ENCODE data around the gene PCLO. TPM values are rescaled to one million over a fixed set of nuclear protein-coding genes. Genes with fewer than 3 reads are reported as not detected.

The PCLO gene
- total RNA-seq, 1 experiment from 2014 or later, result 3.1 TPM

DNA sequence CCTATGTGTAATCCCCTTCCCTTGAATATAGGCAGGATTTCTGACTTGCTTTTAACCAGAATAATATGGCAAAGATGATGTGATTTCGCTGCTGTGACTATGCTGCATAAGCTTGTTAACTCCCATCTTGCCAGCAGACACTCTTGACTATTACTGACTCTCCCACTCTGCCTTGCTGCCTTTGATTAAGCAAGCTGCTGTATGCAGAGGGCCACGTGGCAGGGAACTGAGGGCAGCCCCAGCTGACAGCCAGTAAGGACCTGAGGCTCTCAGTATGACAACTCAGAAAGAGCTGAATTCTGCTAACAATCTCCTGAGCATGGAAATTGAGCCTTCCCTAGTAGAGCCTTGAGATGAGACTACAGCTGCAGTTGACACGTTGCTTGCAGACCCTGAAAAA lies 439.7 kb downstream of the PCLO start:
- Mint-ChIP-seq H3K27me3 (ENCODE audit: low read depth) (no peaks in the 10 kb centered on the region), H3K36me3 (ENCODE audit: insufficient read depth in 1 of 3, low read depth in 3 of 3) (no peaks in the 10 kb centered on the region), H3K9me3 (no peaks in the 10 kb centered on the region; a peak in 2 of 5 replicates), H3K4me1 (peaks cover 10 to 12% of the 10 kb centered on the region in 2 experiments), H3K27ac (peak overlapping the region in 2 of 3 experiments; percentile 10 to 18; a peak in 3 of 7 replicates), H3K4me3 (no peak overlapping the region)
- no peak for TF ChIP-seq CTCF (conservative IDR thresholded peaks at IDR 0.05)
- no peak overlapping the region for H3K27ac ChIP-seq (ENCODE audit: insufficient read length, low read depth, low read length)
- H2BK120ac ChIP-seq (ENCODE audit: low read depth, low read length, poor library complexity, severe bottlenecking), result no peak overlapping the region
- no peak overlapping the region for H3K14ac ChIP-seq (ENCODE audit: insufficient read depth, low read length)
- no peak overlapping the region for H3K23ac ChIP-seq (ENCODE audit: insufficient read length, low read depth, low read length)
- H4K5ac ChIP-seq (ENCODE audit: insufficient read length, low read depth, low read length), result no peak overlapping the region
- no peak overlapping the region for H2AK5ac ChIP-seq (ENCODE audit: insufficient read length, low read length)
- H4K91ac ChIP-seq (ENCODE audit: insufficient read length, low read depth, low read length), result no peak overlapping the region
- H3K56ac ChIP-seq (ENCODE audit: insufficient read length, low read depth, low read length), result no peak overlapping the region
- H4K8ac ChIP-seq (replicated peaks; ENCODE audit: insufficient read length, low read depth, low read length), result no peak overlapping the region
- H3K79me1 ChIP-seq (ENCODE audit: insufficient read depth, low read depth, low read length, poor library complexity, severe bottlenecking), result no peaks in the 10 kb centered on the region
- no CpG with 5 or more reads among the region's 3 CpGs for WGBS (ENCODE audit: extremely low coverage, insufficient read length, low lambda C conversion rate)
- no peak overlapping the region for H3K4me2 ChIP-seq (ENCODE audit: insufficient read depth, insufficient read length, low read length)
- no peaks in the 10 kb centered on the region for H3K23me2 ChIP-seq (ENCODE audit: insufficient read length, low read depth, low read length, poor library complexity, severe bottlenecking)
- no peaks in the 10 kb centered on the region for H3K27me3 ChIP-seq (ENCODE audit: insufficient read depth, low read length)
- no peaks in the 10 kb centered on the region for H4K20me1 ChIP-seq (ENCODE audit: control insufficient read depth, insufficient read depth, insufficient read length)
- H2AFZ ChIP-seq (ENCODE audit: low read length), result no peak overlapping the region
- H2BK5ac ChIP-seq (ENCODE audit: insufficient read length, low read length), result no peak overlapping the region
- no peak for DNase-seq
- H3K4ac ChIP-seq (ENCODE audit: low read depth, low read length), result no peak overlapping the region
- no peak overlapping the region for H2BK15ac ChIP-seq (ENCODE audit: low read depth, low read length)
- H3K4me1 ChIP-seq (ENCODE audit: insufficient read depth, low read length), result 0 out of 2 replicates have a peak, but pooled peaks cover 3% of the 10 kb centered on the region
- H3K79me2 ChIP-seq (ENCODE audit: insufficient read depth, low read length), result no peaks in the 10 kb centered on the region
- no peak overlapping the region for H3T11ph ChIP-seq (ENCODE audit: low read length)
- H3K18ac ChIP-seq (ENCODE audit: insufficient read length, low read depth, low read length), result no peak overlapping the region
- no peaks in the 10 kb centered on the region for H3K9me3 ChIP-seq (ENCODE audit: control insufficient read depth, low read depth, low read length)
- H2BK12ac ChIP-seq (ENCODE audit: insufficient read length, low read depth, low read length), result no peak overlapping the region
- no peak overlapping the region for H3K9ac ChIP-seq (ENCODE audit: extremely low read depth, insufficient read length, low read length)
- no peak overlapping the region for H2BK20ac ChIP-seq (ENCODE audit: low read depth, low read length, poor library complexity, severe bottlenecking)
